Stimulated activated CD4-positive, alpha-beta T cell treated with anti-CD3 and anti-CD28 coated beads, Interleukin-4, amount 100 ng/mL, for 24 hours (primary cell): Measurements from ENCODE around the gene CBR1.

Experiments
- DNase-seq: peaks from one replicate; pipeline ENCODE4 v3.0.0-alpha.2; 2020

CBR1 gene

DNA sequence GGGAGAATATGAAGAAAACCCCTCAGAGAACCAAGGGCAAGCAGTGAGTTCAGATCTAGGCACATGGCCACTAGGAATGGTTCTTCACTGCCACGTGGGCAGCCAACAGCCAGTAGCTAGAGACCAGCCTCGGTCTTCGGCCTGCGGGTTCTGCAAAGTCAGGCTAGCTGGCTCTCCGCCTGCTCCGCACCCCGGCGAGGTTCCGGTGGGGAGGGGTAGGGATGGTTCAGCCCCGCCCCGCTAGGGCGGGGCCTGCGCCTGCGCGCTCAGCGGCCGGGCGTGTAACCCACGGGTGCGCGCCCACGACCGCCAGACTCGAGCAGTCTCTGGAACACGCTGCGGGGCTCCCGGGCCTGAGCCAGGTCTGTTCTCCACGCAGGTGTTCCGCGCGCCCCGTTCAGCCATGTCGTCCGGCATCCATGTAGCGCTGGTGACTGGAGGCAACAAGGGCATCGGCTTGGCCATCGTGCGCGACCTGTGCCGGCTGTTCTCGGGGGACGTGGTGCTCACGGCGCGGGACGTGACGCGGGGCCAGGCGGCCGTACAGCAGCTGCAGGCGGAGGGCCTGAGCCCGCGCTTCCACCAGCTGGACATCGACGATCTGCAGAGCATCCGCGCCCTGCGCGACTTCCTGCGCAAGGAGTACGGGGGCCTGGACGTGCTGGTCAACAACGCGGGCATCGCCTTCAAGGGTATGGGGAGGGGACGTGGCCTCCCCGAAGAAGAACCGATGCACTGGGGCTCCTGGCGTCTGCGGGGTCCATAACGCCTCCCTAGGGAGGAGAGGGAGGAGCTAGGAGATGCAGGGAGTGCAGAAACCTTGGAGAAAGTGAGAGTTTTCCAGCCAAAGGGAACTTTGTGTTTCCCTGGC lies at the start of gene CBR1:
Gene CBR1, plus strand, starts transcription at position 312 of the 871 bp plus-strand sequence. Its CDS starts 92 bp downstream, at position 404.
- DNase-seq: peak; percentile 91

DNA sequence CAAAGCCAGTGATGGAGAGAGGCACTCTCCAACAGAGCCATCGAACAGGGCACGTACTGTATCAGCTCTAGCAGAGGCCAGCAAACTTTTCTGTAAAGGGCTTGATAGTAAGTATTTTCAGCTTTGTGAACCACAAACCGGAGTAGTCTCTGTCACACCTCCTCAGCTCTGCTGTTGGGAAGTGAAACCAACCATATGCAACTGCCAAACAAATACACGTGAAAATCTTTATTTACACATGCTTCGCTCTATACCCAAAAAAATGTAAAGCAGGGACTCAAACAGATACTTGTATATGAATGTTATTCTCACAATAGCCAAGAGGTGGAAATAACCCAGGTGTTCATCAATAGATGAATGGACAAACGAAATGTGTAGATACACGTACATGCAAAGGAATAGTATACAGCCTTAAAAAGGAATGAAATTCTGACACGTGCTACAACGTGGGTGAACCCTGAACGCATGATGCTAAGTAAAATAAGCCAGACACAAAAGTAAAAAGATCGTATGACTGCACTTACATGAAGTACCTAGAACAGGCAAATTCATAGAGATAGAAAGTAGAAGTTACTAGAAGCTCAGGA lies 48.5 kb upstream of the CBR1 start:
- DNase-seq: no peak

DNA sequence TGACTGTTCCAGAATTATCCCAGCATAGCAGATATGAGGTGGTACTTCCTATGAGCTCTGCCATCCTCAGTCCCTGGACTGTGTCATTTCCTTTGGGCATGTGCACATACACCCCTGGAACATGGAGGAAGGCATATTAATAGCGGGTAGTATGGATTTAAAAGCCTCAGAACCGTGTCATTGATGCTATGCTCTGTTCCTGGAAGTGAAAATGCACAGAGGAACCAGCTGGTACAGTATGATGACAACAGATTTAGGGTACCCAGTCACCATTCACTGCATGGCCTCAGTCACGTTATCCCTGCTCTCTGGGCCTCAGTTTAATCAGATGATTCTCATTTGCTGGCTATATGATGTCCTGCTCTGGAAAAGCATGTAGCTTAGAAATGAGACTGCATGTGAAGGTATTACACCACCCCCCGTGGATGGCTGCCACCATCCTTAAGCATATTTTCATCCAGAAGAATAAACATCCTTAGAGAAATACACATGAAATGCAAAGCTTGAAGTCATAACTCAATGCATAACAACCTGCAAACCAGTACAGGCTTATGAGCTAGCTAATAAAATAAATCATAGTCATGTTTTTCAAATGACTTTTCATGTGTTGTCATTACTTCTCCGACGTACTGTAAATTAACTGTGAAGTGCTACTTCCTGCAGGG lies 47.3 kb upstream of the CBR1 start:
- no peak for DNase-seq

- DNase-seq: no peak
Measured at GRCh38 chr21:36023092-36023480, 46.7 kb upstream of the CBR1 start.

DNA sequence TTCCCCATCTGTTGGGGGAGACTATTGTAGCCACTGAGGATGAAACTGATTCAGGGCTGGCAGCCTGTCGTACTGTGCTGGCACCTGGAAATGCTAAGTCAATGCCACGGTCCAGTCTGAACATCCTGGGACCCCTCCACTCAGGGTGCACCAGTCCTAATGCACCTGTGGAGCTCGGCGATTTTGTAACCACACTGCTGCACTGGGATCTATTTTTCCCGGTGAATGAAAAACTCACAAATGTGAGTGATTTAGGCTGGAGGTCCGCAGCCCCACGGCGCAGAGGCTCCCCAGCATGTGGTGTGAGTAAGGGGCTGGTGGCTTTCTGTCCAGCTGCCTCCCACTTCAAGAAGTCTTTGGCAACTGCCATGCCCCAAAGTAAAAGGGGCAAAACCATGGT lies 45.0 kb upstream of the CBR1 start:
- DNase-seq: no peak

DNA sequence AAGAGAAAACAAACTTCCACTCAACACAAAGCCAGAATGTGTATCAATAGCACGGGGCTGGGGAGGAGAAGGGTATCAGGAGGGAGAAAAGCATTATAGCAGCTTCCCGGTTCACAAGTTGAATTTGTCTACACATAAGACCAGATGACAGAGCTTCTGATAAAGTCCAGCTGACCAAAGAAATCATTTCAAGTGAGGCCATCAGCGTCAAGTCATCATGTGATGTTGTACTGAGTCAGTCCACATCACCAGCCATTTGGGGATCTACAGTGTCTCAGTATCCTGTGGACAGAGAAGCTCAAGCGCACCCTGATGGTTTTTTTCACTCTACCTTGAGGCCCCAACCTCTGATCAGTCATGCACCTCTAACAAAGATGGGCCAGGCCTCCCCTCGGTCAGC lies 42.5 kb upstream of the CBR1 start:
- no peak for DNase-seq

GRCh38 chr21:36028127-36029069 lies 41.4 kb upstream of the CBR1 start:
- peak; percentile 72 for DNase-seq

DNA sequence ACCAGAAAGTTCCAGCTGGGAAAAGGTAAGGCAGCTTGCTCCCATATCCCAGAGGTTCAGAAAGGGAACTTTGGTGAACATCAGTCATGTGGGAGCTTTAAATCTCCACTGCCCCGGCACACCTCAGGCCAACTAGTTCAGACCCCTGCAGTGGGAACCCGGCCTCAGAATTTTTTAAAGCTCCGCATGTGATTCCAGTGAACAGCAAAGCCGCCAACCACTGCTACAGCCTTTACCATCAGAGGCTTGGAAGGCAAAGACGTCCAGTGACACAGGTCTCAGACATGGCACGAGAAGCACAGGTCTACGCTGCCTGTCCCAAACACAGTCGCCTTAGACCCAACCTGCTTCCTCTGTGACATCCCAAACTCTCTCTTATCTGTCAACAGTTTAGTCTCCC lies 40.5 kb upstream of the CBR1 start:
- DNase-seq: no peak

DNA sequence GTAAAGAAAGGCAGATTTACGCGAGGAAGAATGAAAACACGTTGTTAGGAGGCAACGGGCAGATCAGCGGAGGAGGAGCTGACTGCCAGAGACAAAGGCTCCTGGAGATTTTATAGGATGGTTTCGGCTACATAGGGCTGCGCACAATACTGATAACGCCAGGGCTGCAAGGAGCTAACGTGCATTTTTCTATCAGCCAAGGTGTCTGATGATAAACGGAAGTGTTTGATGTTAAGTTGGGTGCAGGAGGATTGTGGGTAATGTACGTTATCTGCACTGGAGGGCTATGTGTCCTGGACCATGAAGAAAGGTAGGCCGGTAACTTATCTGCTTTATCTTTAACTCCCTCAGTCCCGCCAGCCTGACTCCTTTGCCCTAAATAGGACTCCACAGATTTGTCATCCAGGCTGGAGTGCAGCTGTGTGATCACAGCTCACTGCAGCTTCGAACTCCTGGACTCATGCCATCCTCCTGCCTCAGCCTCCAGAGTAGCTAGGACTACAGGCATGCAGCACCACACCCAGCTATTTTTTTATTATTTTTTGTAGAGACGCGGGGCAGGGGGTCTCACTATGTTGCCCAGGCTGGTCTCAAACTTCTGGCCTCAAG lies 39.1 kb upstream of the CBR1 start:
- no peak for DNase-seq

DNA sequence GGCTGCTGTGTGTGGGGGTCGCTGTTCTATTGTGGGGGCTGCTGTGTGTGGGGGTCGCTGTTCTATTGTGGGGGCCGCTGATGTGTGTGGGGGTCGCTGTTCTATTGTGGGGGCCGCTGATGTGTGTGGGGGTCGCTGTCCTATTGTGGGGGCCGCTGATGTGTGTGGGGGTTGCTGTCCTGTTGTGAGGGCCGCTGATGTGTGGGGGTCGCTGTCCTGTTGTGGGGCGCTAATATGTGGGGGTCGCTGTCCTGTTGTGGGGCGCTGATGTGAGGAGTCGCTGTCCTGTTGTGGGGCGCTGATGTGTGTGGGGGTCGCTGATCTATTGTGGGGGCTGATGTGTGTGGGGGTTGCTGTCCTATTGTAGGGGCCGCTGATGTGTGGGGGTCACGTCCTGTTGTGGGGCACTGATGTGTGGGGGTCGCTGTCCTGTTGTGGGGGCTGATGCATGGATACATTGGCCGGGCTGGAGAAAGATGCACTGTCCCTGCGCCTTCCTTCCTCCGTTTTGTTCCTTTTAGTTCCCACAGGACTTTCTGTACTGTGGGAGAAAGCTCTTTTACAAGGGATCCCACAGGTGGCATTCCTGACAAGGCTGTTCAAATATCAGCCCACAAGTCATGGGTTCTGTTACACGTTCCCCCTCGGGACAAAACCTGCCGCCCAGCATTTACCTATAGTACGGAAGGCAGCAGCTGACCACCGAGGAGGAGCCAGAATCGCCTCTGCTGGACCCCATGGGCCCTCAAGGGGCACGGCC lies 37.0 kb upstream of the CBR1 start:
- DNase-seq: no peak

DNA sequence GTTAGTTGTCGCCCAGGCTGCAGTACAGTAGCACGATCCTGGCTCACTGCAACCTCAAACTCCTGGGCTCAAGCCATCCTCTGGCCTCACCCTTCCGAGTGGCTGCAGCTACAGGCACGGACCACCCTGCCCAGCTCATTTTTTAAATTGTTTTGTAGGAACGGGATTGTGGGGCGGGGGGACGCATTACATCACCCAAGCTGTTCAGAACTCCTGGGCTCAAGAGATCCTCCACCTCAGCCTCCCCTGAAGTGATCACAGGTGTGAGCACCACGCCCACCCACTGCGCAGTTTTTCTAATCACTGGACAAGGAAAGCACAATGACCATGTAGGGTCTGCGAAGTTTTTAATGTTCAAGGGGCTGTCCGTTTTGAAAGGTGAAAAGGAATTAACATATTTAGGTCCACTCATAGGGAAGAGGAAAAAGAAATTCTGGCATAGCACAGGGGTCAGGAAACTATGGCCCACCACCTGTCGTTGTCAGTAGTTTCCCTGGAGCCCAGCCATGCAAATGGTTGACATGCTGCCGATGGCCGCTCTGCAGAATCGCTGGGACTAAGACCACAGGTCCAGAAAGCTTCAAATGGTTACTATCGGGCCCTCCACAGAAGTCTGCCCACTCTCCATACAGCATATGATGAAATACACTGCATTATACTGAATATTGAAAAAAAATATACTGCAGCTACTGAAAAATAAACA lies 35.5 kb upstream of the CBR1 start:
- DNase-seq: no peak

- DNase-seq: no peak
Measured at GRCh38 chr21:36035381-36035791, 34.4 kb upstream of the CBR1 start.

DNA sequence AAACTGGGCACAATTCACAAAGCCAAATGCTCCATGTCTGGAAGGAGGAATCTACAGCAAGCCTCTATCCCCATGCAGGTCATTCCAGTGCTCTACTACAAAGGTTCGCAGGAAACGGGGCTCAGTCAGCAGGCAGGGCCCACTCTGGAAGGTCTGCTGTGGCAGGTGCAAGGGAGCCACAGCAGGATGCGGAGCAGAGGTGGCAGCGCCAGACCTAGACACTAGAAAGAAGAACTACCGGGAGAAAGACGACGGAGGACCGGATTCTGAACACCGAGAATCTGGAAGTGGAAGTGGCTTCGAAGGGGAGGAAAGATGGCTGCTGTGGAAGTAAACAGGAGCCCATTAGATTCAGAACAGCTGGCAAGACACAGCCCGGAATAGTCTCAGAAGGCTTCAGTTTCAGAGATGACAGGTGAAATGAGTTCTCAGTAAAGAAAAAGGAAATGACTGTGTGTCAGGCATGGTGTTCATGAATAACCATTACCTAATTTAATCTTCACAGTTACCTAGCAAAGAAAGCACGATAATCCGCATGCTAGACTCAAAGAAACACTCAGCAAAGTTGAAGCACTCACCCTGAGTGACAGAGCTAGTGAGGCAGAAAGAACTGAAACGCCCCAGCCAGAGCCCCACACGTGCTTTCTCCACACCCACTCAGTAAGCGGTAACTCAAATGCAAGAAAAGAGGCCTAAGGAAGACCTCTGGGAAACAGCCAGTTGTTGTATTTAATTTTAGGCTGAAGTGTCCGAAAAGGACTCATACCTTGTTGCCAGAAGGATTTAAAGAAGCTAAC lies 30.9 kb upstream of the CBR1 start:
- DNase-seq: no peak

GRCh38 chr21:36039861-36040260 lies 30.0 kb upstream of the CBR1 start:
- no peak for DNase-seq

DNA sequence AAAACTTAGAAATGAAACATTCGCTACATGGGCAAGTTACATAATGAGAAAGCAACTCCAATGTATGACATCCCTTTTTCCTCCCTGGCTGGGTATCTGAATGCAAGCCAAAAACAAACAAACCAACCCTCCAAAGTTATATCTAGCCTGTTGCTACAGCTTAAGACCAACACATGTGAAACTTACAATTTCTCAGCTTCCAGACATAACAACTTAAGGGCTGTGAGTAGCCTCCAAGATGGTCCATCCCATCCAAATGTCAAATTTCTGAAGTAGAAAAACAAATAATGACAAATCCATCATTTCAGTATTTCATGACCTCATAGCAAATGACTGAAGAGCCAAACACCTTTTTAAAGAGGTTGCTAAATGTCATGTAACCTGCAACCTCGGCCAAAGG lies 29.4 kb upstream of the CBR1 start:
- DNase-seq: no peak

DNA sequence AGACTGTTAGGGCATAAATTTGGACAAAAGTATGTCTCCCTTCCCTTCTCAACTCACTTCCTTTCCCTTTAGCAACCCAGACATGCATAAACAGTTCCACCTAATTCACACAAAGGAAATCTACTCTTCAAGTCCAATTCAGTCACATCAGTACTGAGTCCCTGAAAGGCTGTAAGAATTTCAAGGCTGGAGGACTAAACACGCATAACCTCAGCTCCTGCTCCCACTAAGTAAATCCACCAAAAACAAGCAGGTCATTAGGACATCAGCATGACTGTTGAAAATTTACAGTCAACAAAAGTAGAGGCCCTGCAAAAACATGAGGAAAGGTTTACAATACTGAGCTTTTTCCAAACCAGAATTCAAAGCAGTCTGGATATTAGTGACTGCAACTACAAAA lies 27.9 kb upstream of the CBR1 start:
- no peak for DNase-seq

DNA sequence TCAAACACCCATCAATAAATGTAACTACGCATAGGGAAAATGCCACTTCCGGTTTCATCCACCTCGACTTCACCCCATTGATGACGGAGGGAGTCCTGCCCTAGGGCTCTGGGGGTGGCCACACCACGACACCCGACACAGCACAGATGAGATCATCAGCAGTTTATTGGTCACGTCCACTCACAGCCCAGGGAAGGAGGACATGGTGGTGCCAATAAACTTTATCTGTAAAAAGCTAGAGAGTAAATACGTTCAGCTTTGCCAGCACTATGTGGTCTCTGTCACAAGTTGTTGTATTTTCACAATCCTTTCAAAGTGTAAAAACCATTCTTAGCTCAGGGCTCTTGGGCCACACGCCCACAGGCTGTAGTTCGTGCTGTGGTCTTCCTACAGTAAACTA lies 25.8 kb upstream of the CBR1 start:
- DNase-seq: no peak

DNA sequence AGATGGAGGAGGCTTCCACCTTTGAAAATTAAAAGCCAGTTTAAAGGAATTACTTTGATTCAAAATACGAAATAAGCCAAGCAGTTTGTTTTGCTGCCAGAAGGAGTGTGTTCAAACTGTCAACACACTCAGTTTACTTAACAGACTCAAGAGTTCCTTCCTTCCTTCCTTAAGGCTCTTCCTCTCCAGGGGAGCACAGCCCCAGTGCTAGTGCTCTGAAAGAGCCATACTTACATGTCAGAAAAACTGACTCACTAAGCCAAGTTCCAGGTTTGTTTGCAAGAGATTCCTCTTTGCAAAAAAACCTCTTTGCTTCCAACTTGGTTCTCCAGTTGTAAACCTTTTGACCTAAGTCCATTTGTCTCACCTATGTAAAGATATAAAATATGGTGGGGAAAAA lies 23.8 kb upstream of the CBR1 start:
- DNase-seq: no peak

- no peak for DNase-seq
Measured at GRCh38 chr21:36047139-36047538, 22.7 kb upstream of the CBR1 start.

DNA sequence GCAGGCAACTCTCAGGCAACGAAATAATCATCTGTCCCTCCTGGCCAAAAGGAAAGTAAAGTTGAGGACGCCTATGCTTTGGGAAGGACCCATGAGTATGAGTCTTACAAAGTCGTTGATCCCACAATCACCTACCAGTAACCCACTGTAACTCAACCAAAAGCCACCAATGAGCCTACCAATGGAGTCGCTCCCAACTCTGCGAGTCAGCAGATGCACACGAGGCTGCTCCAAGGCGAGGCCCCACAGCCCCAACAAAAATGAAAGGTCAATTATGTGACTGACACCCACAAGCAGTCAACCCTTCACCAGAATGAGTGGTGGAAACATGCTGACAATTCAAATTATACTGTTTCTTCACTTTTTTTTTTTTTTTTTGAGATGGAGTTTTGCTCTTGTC lies 21.5 kb upstream of the CBR1 start:
- DNase-seq: no peak
